ENCODE measurements around the gene ZNF497.
"Not testable (repeated sequence)": the region's sequence is repeated elsewhere in the genome, so short reads cannot be mapped to it uniquely, and the experiment has no call there.

The ZNF497 gene

GRCh38 chr19:58362272-58362994, at the start of gene ZNF497:
ZNF497 (minus strand) TSS chr19:58362751; CDS start chr19:58357635, 5,116 bp downstream.
- peak; percentile 98 for DNase-seq

- peak in 1 of 2 experiments; percentile 57 for DNase-seq
These were observed 46.6 kb upstream of the ZNF497 start for GRCh38 chr19:58409010-58409790.

- DNase-seq, result peak; percentile 95 to 96
These were observed 45.8 kb upstream of the ZNF497 start, which contains the start of gene ZNF584 for GRCh38 chr19:58408152-58409009. ZNF584 (plus strand) TSS chr19:58408649; CDS start chr19:58409148, 499 bp downstream.

- DNase-seq, result peak in 1 of 2 experiments; percentile 26
These were observed 45.2 kb upstream of the ZNF497 start for GRCh38 chr19:58407658-58408151.

- DNase-seq, result no peak
These were observed 44.5 kb upstream of the ZNF497 start for GRCh38 chr19:58406818-58407657.

GRCh38 chr19:58403920-58404478, 41.4 kb upstream of the ZNF497 start:
- not testable (repeated sequence) for DNase-seq

GRCh38 chr19:58401840-58402421, 39.4 kb upstream of the ZNF497 start:
- DNase-seq, result no peak

- peak; percentile 99 for DNase-seq
These were observed 38.6 kb upstream of the ZNF497 start for GRCh38 chr19:58400916-58401839.

- no peak for DNase-seq
These were observed 37.9 kb upstream of the ZNF497 start for GRCh38 chr19:58400316-58400915.

GRCh38 chr19:58399903-58400302, 37.4 kb upstream of the ZNF497 start:
- no peak for DNase-seq

- DNase-seq, result no peak
These were observed 36.0 kb upstream of the ZNF497 start for GRCh38 chr19:58398545-58398944.

- no peak for DNase-seq
These were observed 35.5 kb upstream of the ZNF497 start for GRCh38 chr19:58398087-58398486.

GRCh38 chr19:58397533-58398037, 35.0 kb upstream of the ZNF497 start:
- no peak for DNase-seq

- DNase-seq, result no peak
These were observed 34.4 kb upstream of the ZNF497 start for GRCh38 chr19:58396691-58397532.

- DNase-seq, result peak in 1 of 2 experiments; percentile 33
These were observed 33.6 kb upstream of the ZNF497 start for GRCh38 chr19:58395979-58396627.

- peak in 1 of 2 experiments; percentile 41 for DNase-seq
These were observed 32.8 kb upstream of the ZNF497 start, which contains the start of gene RNF225 for GRCh38 chr19:58395220-58395978. RNF225 (plus strand) TSS chr19:58395656; CDS start chr19:58396090, 434 bp downstream.

- DNase-seq, result no peak
These were observed 32.3 kb upstream of the ZNF497 start for GRCh38 chr19:58394821-58395219.

Data from activated CD4-positive, alpha-beta T cell treated with anti-CD3 and anti-CD28 coated beads, Interleukin-2, amount 50 U/mL, for 48 hours (primary cell).